ENCODE measurements around the gene KCTD21. TPM values are rescaled to one million over a fixed set of nuclear protein-coding genes. Genes with fewer than 3 reads are reported as not detected.

The KCTD21 gene
- total RNA-seq, 2 experiments from 2014 or later, result 9.0 to 9.8 TPM

DNA sequence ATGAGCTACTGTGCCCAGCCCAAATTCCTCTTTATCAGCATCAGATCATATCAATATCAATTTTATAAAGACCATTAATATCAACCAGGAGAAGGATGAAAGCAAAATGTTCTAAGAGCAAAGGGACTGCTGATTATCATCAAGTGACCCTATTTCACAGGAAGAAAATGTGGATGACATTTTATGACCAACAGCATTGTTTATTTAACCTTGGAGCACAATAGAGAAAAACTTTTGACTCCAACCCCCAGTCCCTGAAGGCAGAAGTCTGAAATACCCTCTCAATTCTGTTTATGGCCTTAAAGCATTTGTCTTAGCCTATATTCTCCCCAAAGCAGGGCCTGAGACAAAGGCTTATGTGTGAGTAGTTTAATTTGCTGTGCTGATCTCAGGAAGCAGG is 37.7 kb downstream of the KCTD21 start:
- intact Hi-C loops (cut with DNase I, micrococcal nuclease), result no loop called here
- Mint-ChIP-seq H3K27me3 (no peaks in the 10 kb centered on the region), H3K9me3 (ENCODE audit: low read depth) (no peaks in the 10 kb centered on the region), H3K27ac (no peak overlapping the region), H3K4me1 (no peaks in the 10 kb centered on the region), H3K4me3 (no peak overlapping the region), H3K36me3 (ENCODE audit: low read depth) (peaks cover 2% of the 10 kb centered on the region)
- ATAC-seq, result no peak
- CTCF ChIA-PET, result no interaction called here
- no peak for DNase-seq
- POLR2A ChIA-PET, result interaction anchor here (0.6 kb wide), 1 partner anchor 10 kb away, joined by 6 read pairs; no protein-coding TSS in a partner anchor

DNA sequence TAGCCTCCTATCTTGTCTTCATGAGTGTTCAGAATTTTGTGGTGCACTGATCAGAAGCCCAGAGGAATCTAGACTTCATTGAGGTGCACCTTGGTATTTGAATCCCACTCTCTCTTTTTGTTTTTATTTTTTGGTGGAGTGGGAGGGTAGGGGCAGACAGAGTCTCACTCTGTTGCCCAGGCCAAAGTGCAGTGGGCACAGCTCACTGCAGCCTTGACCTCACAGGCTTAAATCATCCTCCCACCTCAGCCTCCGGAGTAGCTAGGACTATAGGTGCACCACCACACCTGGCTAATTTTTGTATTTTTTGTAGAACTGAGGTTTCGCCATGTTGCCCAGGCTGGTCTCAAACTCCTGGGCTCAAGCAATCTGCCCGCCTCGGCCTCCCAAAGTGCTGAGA is 38.1 kb downstream of the KCTD21 start:
- H3K9me3 Mint-ChIP-seq (ENCODE audit: low read depth), result no peaks in the 10 kb centered on the region
- intact Hi-C loops (cut with DNase I, micrococcal nuclease), result no loop called here
- H3K4me1 Mint-ChIP-seq, result no peaks in the 10 kb centered on the region
- no peak overlapping the region for H3K4me3 Mint-ChIP-seq
- H3K27ac Mint-ChIP-seq, result no peak overlapping the region
- peaks cover 2% of the 10 kb centered on the region for H3K36me3 Mint-ChIP-seq (ENCODE audit: low read depth)
- ATAC-seq, result no peak
- ChIA-PET CTCF (interaction anchor here (1.3 kb wide), 1 partner anchor 11 kb away, joined by 6 read pairs; no protein-coding TSS in a partner anchor), POLR2A (no interaction called here)
- no peak for DNase-seq
- no peaks in the 10 kb centered on the region for H3K27me3 Mint-ChIP-seq

DNA sequence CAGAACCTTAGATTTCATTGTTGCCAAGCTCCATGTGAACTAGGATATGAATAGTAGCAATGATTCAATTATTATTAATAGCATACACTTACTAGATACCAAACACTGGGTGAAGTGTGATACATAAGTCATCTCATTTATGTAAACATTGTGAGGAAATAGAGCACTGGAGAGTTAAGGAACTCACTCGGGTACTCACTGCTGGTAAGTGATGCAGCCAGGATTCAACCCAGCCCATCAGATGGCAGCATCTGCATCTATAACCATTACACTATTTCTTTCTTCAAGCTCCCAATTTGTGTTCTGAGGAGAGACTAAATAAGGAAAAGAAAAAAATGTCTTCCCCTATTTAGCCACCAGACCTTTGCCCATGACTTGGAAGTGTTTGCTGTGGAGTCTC is 38.8 kb downstream of the KCTD21 start:
- Mint-ChIP-seq H3K27me3 (no peaks in the 10 kb centered on the region), H3K27ac (no peak overlapping the region), H3K4me1 (no peaks in the 10 kb centered on the region), H3K4me3 (no peak overlapping the region), H3K36me3 (ENCODE audit: low read depth) (peaks cover 2% of the 10 kb centered on the region), H3K9me3 (ENCODE audit: low read depth) (no peaks in the 10 kb centered on the region)
- DNase-seq (peak; percentile 27), ATAC-seq (peak; percentile 26)
- ChIA-PET CTCF (interaction anchor here (1.3 kb wide), 1 partner anchor 11 kb away, joined by 6 read pairs; no protein-coding TSS in a partner anchor), POLR2A (no interaction called here)
- intact Hi-C loops (cut with DNase I, micrococcal nuclease), result loop anchor here in 1 of 2 experiments (10.0 kb wide), 1 partner anchor 415 kb away; no protein-coding TSS in a partner anchor

- Mint-ChIP-seq H3K36me3 (ENCODE audit: low read depth) (peaks cover 8% of the 10 kb centered on the region), H3K4me1 (no peaks in the 10 kb centered on the region), H3K27ac (no peak overlapping the region), H3K4me3 (no peak overlapping the region), H3K9me3 (ENCODE audit: low read depth) (no peaks in the 10 kb centered on the region), H3K27me3 (no peaks in the 10 kb centered on the region)
- CTCF ChIA-PET, result interaction anchor here (0.6 kb wide), 1 partner anchor 25 kb away, joined by 3 read pairs; no protein-coding TSS in a partner anchor
- intact Hi-C loops (cut with DNase I, micrococcal nuclease), result loop anchor here in 1 of 2 experiments (10.0 kb wide), 1 partner anchor 417 kb away; no protein-coding TSS in a partner anchor
- POLR2A ChIA-PET, result interaction anchor here (0.7 kb wide), 1 partner anchor 523 kb away, joined by 5 read pairs; no protein-coding TSS in a partner anchor
- ATAC-seq, result no peak
- no peak for DNase-seq
These were observed 40.6 kb downstream of the KCTD21 start for GRCh38 chr11:78147807-78148206.

GRCh38 chr11:78145511-78146025 is 42.9 kb downstream of the KCTD21 start:
- Mint-ChIP-seq H3K9me3 (ENCODE audit: low read depth) (no peaks in the 10 kb centered on the region), H3K36me3 (ENCODE audit: low read depth) (peaks cover 19% of the 10 kb centered on the region), H3K27ac (no peak overlapping the region), H3K27me3 (no peaks in the 10 kb centered on the region), H3K4me3 (no peak overlapping the region), H3K4me1 (peaks cover 7% of the 10 kb centered on the region)
- DNase-seq, result no peak
- no peak for ATAC-seq
- ChIA-PET POLR2A (no interaction called here), CTCF (interaction anchor here (0.6 kb wide), 1 partner anchor 15 kb away, joined by 3 read pairs; no protein-coding TSS in a partner anchor)
- intact Hi-C loops (cut with DNase I, micrococcal nuclease), result loop anchor here in 1 of 2 experiments (10.0 kb wide), 1 partner anchor 419 kb away; no protein-coding TSS in a partner anchor

- ChIA-PET POLR2A (interaction anchor here (0.6 to 0.7 kb wide), 2 partner anchors 11 to 87 kb away, joined by 3 to 6 read pairs; no protein-coding TSS in a partner anchor), CTCF (interaction anchor here (0.9 to 1.3 kb wide), 4 partner anchors 8 to 276 kb away, joined by 3 read pairs; no protein-coding TSS in a partner anchor)
- peak; percentile 36 for DNase-seq
- intact Hi-C loops (cut with DNase I, micrococcal nuclease), result loop anchor here in 1 of 2 experiments (10.0 kb wide), 1 partner anchor 424 kb away; no protein-coding TSS in a partner anchor
- Mint-ChIP-seq H3K27ac (peak overlapping the region; percentile 73), H3K36me3 (ENCODE audit: low read depth) (peaks cover 44% of the 10 kb centered on the region), H3K27me3 (no peaks in the 10 kb centered on the region), H3K4me1 (peaks cover 32% of the 10 kb centered on the region), H3K9me3 (ENCODE audit: low read depth) (no peaks in the 10 kb centered on the region), H3K4me3 (peak overlapping the region; percentile 86)
- peak; percentile 34 for ATAC-seq
These were observed 47.9 kb downstream of the KCTD21 start for GRCh38 chr11:78140392-78141077.

DNA sequence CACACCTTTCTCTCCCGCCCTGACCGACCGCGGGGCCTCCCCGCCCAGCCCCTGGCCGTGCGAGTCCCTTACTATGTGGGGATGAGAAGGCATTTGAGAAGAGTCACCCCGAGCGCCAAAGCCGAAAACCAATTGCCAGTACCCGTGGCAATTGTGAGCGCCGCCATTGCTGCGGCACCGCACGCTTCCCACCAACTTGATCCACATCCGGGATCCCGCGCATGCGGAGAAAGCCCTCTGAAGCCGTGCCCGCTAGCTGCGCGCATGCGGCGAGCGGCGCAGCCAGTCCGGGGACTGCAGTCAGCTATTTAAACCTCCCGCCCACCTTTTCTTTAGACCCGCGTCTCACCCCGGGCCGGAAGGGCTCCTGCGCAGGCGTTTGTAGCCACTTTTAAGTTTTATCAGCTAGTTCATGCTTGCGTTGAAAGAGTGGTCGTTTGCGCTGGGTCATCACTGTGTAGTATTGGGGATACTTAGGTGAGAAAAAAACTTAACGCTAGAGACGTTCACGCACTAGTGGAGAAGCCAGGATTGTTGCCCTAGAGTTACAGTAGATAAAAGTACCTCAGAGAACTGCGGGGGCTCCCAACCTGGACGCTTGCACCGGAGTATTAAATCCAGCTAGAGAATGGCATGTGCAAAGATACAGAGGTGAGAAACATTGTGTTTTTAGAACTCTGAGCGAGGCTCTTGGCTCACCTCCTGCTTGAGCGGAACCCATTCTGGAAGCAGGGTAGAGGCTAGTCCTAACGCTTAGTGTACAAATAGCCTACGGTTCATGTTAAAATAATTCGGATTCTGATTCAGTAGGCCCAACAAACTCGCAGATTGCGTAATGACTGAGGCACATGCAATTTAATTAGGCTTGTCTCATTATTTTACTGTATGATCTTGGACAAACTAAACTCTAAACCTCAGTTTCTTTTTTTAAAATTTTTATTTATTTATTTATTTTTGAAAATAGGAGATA is 48.7 kb downstream of the KCTD21 start, which contains the start of gene ALG8:
Gene ALG8, minus strand, starts transcription at position 205 of the 970 bp plus-strand sequence. Its CDS starts 38 bp downstream, at position 167.
- H3K36me3 Mint-ChIP-seq (ENCODE audit: low read depth), result peaks cover 47% of the 10 kb centered on the region
- peak; percentile 93 for ATAC-seq
- H3K4me3 Mint-ChIP-seq, result peak within 1 kb of the TSS; percentile 86
- peak; percentile 98 for DNase-seq
- ChIA-PET CTCF (interaction anchor here (0.6 to 1.3 kb wide), 11 partner anchors 21 to 285 kb away, joined by 3 to 9 read pairs (median 3); partner anchors contain the start of genes KCTD21 and USP35), POLR2A (interaction anchor here (0.6 to 1.7 kb wide), 4 partner anchors 45 to 145 kb away, joined by 3 to 11 read pairs (median 6); partner anchors contain the start of genes INTS4, KCTD21 and USP35)
- peak within 1 kb of the TSS; percentile 95 for H3K27ac Mint-ChIP-seq
- no peaks in the 10 kb centered on the region for H3K27me3 Mint-ChIP-seq
- intact Hi-C loops (cut with DNase I, micrococcal nuclease), result loop anchor here (1.0 to 10.0 kb wide), 13 partner anchors 49 to 667 kb away; partner anchors contain the start of genes GAB2 (in 2 of the 2), KCTD21 (in 2 of the 2), RSF1 (in 2 of the 2) and USP35 (in 2 of the 2)
- H3K4me1 Mint-ChIP-seq, result peaks cover 32% of the 10 kb centered on the region
- no peaks in the 10 kb centered on the region for H3K9me3 Mint-ChIP-seq (ENCODE audit: low read depth)

DNA sequence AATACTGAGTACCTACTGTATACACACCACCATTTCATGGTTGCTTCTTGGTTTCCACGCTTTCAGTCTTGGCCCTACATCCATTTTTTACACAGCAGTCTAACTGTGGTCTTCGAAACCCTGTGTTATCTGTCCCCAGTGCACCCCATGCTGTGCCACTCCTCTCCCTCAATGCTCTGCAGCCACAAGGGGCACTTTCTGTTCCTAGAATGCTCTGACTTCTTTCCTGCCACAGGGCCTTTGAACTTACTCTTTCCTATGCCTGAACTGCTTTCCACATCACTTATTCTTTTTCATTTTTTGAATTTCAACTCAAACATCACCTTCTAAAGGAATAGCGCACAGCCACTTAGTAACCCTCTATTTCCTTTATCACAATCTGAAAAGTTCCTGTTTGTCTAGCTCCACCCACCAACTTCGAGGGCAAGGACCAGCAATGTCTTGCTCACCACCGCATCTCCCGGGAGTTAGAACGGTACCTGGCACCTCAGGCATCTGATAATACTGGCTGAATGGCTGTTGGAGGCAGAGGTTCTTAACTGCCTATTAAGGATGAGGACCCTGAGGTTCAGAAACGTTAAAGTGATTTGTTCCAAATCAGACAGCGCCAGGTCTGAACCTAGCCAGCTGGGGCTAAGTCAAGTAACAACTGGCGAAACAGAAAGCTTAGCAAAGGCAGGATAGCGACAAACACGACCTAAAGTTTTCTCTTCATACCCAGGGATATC is 49.6 kb downstream of the KCTD21 start:
- ChIA-PET POLR2A (interaction anchor here (0.6 to 1.7 kb wide), 5 partner anchors 25 to 144 kb away, joined by 3 to 11 read pairs (median 5); partner anchors contain the start of genes INTS4, KCTD21 and USP35), CTCF (interaction anchor here (0.7 to 1.3 kb wide), 9 partner anchors 20 to 286 kb away, joined by 3 to 9 read pairs (median 3); partner anchors contain the start of genes KCTD21 and USP35)
- Mint-ChIP-seq H3K4me1 (peaks cover 32% of the 10 kb centered on the region), H3K27me3 (no peaks in the 10 kb centered on the region), H3K36me3 (ENCODE audit: low read depth) (peaks cover 49% of the 10 kb centered on the region), H3K4me3 (peak overlapping the region; percentile 86), H3K27ac (peak overlapping the region; percentile 95), H3K9me3 (ENCODE audit: low read depth) (no peaks in the 10 kb centered on the region)
- DNase-seq (peak; percentile 64), ATAC-seq (peak; percentile 47)
- intact Hi-C loops (cut with DNase I, micrococcal nuclease), result loop anchor here (1.0 to 5.0 kb wide), 12 partner anchors 49 to 667 kb away; partner anchors contain the start of genes GAB2 (in 2 of the 2), KCTD21 (in 2 of the 2), RSF1 (in 2 of the 2) and USP35 (in 2 of the 2)

- peak overlapping the region; percentile 86 for H3K4me3 Mint-ChIP-seq
- DNase-seq, result no peak
- peaks cover 50% of the 10 kb centered on the region for H3K36me3 Mint-ChIP-seq (ENCODE audit: low read depth)
- ChIA-PET CTCF (interaction anchor here (0.9 to 1.2 kb wide), 3 partner anchors 64 to 143 kb away, joined by 3 read pairs; no protein-coding TSS in a partner anchor), POLR2A (interaction anchor here (0.6 to 1.7 kb wide), 3 partner anchors 24 to 143 kb away, joined by 4 to 11 read pairs (median 6); partner anchors contain the start of gene INTS4)
- no peaks in the 10 kb centered on the region for H3K9me3 Mint-ChIP-seq (ENCODE audit: low read depth)
- H3K27ac Mint-ChIP-seq, result peak overlapping the region; percentile 95
- ATAC-seq, result no peak
- intact Hi-C loops (cut with DNase I, micrococcal nuclease), result loop anchor here (2.0 to 5.0 kb wide), 7 partner anchors 57 to 666 kb away; partner anchors contain the start of genes GAB2 (in 2 of the 2), AAMDC (in 1 of the 2), CLNS1A (in 1 of the 2) and PAK1 (in 1 of the 2)
- H3K27me3 Mint-ChIP-seq, result no peaks in the 10 kb centered on the region
- H3K4me1 Mint-ChIP-seq, result peaks cover 32% of the 10 kb centered on the region
These were observed 50.1 kb downstream of the KCTD21 start for GRCh38 chr11:78138291-78138690.

Measured in activated CD4-positive, alpha-beta T cell treated with anti-CD3 and anti-CD28 coated beads for 36 hours (primary cell).